ENCODE results near the gene USP20. TPM values are rescaled to one million over a fixed set of nuclear protein-coding genes. Genes with fewer than 3 reads are reported as not detected.
A peak's percentile ranks its signal among the peaks of the same experiment; 100 is the strongest.
"Not testable (repeated sequence)": the region's sequence is repeated elsewhere in the genome, so short reads cannot be mapped to it uniquely, and the experiment has no call there.

Gene USP20
- total RNA-seq, 8 experiments from 2014 or later = 15.3 to 24.8 (median 20.7) TPM

DNA sequence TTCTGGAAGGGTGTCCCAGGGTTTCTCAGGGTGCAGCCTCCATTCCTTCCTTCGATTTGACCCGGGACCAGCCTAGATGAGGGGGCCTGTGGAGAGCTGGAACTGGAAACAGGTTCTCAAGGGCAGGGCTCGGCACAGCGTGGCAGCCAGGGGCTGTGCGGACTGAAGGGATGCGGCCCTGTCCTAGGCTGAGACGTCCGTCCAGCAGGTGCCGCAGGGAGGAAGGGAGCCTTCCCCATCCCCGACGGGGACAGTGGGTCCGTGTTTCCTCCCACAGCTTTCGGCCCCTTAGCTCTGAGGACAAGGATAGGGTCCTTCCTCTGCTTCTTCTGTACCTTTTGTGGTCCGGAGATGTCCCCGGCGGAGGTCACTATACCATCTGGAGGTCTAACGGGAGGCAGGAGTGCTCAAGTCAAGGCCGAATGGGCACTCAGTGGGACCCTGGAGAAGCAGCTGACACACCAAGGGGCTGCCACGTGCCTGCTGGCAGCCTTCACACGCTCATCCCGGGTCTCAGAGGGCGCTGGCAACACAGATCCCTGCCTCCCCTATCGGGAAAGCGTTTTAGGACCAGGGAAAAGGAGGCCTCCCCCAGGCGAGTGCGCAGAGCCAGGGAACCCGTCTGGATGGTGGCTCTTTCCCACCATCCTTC is 49.9 kb downstream of the USP20 start:
- 0 to 91% (median 41%) methylated on average over 1 to 7 of the region's 27 CpGs; no CpG with 5 or more reads in 6 of the 10 experiments for WGBS, 10 experiments
- ATAC-seq (replicated peaks in 6 of 8) = peak; percentile 2 to 32 (median 6)
- H3K4me1 ChIP-seq (replicated peaks in 1 of 2) = peaks cover 26 to 27% of the 10 kb centered on the region in 2 donors
- in situ Hi-C loops (cut with MboI; ENCODE audit: low pct_unique_long_range_greater_than_20kb in 2 of 9, low sequenced_read_pairs in 9 of 9, unreplicated experiment in 9 of 9) = loop anchor here in 1 of 9 experiments (25.0 kb wide), 1 partner anchor 177 kb away; the partner anchor contains the start of gene GPR107
- peak overlapping the region in 1 of 2 donors; percentile 3 for H3K27ac ChIP-seq
- H3K4me3 ChIP-seq = no peak overlapping the region

DNA sequence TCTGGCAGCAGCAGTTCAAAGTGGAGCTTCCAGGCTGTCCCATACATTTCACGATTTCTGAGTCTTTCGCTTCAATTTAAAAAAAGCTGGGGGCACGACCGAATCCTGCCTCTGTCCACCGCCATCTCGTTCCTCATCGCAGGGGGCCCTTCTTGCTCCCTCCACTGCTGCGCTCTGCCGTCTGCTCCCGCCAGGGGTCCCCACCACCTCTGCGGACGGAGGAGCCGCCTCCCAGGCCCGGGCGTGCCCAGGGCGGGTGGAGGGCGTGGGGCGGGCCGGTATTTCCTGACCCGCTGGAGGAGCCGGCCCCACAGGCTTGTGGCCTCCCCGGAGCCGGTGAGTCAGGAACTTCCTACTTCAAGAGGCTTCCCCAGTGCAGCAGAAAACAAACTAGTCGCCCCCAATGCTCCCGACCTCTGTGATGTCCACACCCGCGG is 50.4 kb downstream of the USP20 start:
- in situ Hi-C loops (cut with MboI; ENCODE audit: low pct_unique_long_range_greater_than_20kb in 2 of 9, low sequenced_read_pairs in 9 of 9, unreplicated experiment in 9 of 9) = loop anchor here in 1 of 9 experiments (25.0 kb wide), 1 partner anchor 177 kb away; the partner anchor contains the start of gene GPR107
- peak; percentile 77 to 92 (median 82) for ATAC-seq (replicated peaks in 6 of 8)
- no peak overlapping the region for H3K4me3 ChIP-seq

DNA sequence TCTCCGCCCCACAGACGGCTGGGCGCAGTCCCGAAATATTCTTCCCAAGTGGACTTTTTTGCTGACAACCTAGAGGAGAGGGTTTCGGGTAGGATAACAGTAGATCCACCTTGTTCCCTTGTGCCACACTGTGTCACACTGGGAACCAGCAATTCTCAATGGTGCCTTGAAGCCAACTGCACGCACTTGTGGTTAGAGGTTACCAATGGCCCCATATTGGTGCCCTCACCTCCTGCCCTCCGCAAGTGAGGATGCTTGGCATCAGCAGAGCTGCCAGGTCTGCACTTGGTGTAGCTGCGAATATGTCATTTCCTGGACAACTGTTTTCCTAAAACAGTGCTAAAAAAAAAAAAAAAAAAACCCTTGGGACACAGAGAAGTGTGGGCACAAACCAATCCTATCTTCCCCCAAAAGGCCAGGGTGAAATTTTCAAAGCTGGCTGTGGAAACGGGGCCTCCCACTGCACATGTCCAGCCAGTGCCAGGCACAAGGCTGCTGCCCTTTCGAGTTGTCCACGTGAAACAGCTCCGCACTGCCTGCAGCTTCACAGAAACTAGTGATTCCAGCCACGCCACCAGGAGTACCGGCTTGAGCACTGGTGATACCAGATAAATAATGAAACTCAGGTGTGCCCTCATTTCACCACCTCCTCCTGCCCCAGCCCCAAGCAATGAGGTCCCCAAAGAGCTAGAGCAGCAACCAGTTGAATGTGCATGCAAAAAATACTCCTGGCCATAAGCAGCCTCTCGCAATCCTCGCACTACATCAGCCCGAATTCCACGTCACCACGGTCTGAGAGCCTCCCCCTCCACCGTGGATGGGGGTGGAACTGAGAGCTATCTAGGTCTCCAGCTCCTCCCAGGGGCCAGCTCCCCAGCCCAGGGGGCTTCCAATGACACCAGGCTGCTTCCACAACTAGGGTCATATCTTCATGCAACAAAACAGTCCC is 51.2 kb downstream of the USP20 start:
- WGBS, 10 experiments = 47 to 96% (median 79%) methylated on average over 3 to 8 of the region's 20 CpGs; no CpG with 5 or more reads in 4 of the 10 experiments
- Histone ChIP-seq H3K4me3 (no peak overlapping the region), H3K27ac (no peak overlapping the region), H3K4me1 (replicated peaks in 1 of 2) (peaks cover 31 to 35% of the 10 kb centered on the region in 2 donors)
- no peak for ATAC-seq (replicated peaks in 6 of 8)
- in situ Hi-C loops (cut with MboI; ENCODE audit: low pct_unique_long_range_greater_than_20kb in 2 of 9, low sequenced_read_pairs in 9 of 9, unreplicated experiment in 9 of 9) = loop anchor here in 1 of 9 experiments (25.0 kb wide), 1 partner anchor 176 kb away; the partner anchor contains the start of gene GPR107

More for the DNA sequence above, 50.4 kb downstream of the USP20 start:
- peaks cover 27 to 29% of the 10 kb centered on the region in 2 donors for H3K4me1 ChIP-seq (replicated peaks in 1 of 2)
- H3K27ac ChIP-seq = peak overlapping the region in 1 of 2 donors; percentile 3
- WGBS, 10 experiments = 0% methylated on average over 1 of the region's 27 CpGs; no CpG with 5 or more reads in 9 of the 10 experiments

DNA sequence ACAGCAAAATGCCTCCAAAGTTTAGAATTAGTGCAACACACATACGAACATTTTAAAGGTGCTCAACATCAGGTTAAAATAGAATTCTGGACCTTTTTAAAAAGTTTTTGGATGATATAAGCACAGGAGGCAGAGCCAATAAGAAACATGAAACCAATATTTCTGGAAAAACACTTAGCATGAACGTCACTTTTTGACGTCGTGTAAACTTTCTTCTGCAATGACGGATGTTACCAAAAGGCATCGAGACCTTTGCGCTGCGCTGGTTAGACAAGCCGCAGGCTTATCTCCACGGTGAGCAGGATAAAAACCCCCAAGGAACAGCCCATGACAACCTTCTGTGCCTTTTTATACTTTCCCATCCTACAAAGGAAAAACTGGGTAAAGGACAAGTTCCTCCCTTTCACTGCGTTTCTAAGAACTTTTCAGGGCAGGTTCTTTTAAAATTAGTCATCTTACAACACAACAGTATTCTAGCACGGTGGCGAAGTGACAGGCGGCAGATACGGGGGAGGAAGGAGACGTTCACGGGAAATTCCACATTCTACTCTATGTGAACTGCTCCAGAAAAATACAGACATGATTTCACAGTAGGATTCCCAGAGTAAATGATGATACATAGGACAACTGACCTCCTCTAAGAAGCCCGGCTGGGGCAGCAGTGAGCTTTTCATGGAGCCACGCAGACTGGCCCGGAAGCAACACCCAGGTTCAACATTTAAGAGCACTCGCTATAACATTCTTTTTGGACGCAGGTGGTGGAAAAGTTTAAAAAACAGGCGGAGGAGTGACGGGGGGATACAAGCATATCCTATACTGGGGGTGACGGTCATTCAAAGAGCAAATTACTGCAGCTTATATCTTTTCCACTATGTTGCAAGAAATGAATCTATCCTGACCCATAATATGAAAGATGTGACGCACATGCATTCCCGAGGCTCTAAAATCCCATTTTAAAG is 52.4 kb downstream of the USP20 start:
- ATAC-seq (replicated peaks in 6 of 8) = no peak
- Histone ChIP-seq H3K27ac (no peak overlapping the region), H3K4me1 (replicated peaks in 1 of 2) (peaks cover 35% of the 10 kb centered on the region in 2 donors), H3K4me3 (no peak overlapping the region)
- in situ Hi-C loops (cut with MboI; ENCODE audit: low pct_unique_long_range_greater_than_20kb in 2 of 9, low sequenced_read_pairs in 9 of 9, unreplicated experiment in 9 of 9) = loop anchor here in 1 of 9 experiments (25.0 kb wide), 1 partner anchor 175 kb away; the partner anchor contains the start of gene GPR107
- 50 to 83% (median 74%) methylated on average over 1 to 25 of the region's 27 CpGs for WGBS, 10 experiments

DNA sequence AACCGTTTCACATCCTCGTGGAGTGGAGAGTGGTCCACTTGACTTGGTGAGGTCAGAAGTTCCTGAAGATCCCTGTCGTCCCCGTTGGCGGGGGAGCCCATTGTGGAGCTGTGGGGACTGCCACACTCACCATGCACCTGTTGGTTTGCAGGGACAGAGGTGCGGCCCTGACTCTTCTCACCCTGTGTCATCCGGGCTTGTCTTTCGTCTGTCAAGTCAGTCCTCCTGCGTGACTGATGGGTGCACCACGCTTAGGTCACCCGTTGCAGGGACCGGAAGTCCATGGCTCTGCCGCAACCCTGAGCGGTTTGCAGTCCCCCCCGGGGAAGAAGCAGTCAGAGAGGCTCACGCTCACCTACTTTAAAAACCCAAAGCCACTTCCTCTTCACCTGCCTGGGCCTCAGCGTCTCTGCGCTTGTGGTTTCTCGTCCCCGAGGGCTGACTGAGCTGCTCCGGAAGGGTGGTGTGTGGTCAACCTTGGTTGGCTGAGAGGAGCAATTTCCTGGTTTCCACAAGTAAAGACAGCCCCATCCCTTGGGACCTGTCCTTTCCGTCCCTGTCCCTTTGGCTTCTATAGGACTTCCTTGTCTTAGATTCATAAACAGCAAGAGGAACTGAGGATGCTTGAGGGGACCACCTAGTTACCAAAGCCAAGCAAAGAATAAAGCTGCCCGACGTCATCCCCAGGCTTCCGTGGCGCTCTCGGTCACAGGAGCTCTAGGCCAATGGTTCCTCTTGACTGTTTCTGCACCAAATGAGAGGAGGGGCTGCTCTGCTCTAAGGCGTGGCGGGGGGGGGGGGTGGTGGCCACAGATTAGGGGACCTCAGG is 53.2 kb downstream of the USP20 start:
- in situ Hi-C loops (cut with MboI; ENCODE audit: low pct_unique_long_range_greater_than_20kb in 2 of 9, low sequenced_read_pairs in 9 of 9, unreplicated experiment in 9 of 9) = loop anchor here in 1 of 9 experiments (25.0 kb wide), 1 partner anchor 174 kb away; the partner anchor contains the start of gene GPR107
- whole genome bisulfite sequencing, 10 experiments = 85 to 100% (median 90%) methylated on average over 2 to 19 of the region's 29 CpGs; no CpG with 5 or more reads in 3 of the 10 experiments
- Histone ChIP-seq H3K27ac (no peak overlapping the region), H3K4me3 (no peak overlapping the region), H3K4me1 (replicated peaks in 1 of 2) (peaks cover 35% of the 10 kb centered on the region in 2 donors)
- no peak for ATAC-seq (replicated peaks in 6 of 8)

DNA sequence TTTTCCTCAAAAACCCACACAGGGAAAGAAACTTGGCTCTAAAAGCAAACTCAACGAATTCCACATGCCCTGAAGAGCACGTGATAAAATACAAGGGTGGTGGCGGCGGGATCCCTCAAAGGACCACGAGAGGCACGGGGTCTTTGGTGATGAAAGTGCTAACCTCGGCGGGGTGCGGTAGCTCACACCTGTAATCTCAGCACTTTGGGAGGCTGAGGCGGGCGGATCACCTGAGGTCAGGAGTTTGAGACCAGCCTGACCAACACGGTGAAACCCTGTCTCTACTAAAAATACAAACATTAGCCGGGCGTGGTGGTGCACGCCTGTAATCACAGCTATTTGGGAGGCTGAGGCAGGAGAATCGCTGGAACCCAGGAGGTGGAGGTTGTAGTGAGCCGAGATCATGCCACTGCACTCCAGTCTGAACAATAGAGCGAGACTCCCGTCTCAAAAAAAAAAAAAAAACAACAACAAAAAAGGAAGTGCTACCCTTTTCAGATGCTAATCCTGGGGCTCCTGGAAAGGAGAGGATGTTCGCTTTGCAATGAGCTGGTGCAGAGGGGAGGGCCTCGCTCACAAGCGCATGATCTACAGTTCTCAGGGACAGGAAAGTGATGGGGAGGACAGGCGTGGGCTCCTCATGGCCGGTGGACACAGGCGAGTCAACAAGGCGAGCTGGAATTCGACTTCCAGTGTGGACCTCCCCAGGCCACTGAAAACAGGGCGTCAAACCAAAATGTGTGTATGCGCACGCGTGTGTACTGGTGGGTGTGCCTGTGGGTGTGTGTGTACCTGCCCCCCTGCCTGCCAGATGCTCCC is 54.1 kb downstream of the USP20 start:
- Histone ChIP-seq H3K4me3 (no peak overlapping the region), H3K27ac (peak overlapping the region in 1 of 2 donors; percentile 38), H3K4me1 (replicated peaks in 1 of 2) (peaks cover 30 to 31% of the 10 kb centered on the region in 2 donors)
- in situ Hi-C loops (cut with MboI; ENCODE audit: low pct_unique_long_range_greater_than_20kb in 2 of 9, low sequenced_read_pairs in 9 of 9, unreplicated experiment in 9 of 9) = loop anchor here in 1 of 9 experiments (25.0 kb wide), 1 partner anchor 173 kb away; the partner anchor contains the start of gene GPR107
- ATAC-seq (replicated peaks in 6 of 8) = peak in 4 of 8 experiments; percentile 5 to 37 (median 31)
- WGBS, 10 experiments = 56 to 100% (median 75%) methylated on average over 1 to 9 of the region's 31 CpGs; no CpG with 5 or more reads in 6 of the 10 experiments

DNA sequence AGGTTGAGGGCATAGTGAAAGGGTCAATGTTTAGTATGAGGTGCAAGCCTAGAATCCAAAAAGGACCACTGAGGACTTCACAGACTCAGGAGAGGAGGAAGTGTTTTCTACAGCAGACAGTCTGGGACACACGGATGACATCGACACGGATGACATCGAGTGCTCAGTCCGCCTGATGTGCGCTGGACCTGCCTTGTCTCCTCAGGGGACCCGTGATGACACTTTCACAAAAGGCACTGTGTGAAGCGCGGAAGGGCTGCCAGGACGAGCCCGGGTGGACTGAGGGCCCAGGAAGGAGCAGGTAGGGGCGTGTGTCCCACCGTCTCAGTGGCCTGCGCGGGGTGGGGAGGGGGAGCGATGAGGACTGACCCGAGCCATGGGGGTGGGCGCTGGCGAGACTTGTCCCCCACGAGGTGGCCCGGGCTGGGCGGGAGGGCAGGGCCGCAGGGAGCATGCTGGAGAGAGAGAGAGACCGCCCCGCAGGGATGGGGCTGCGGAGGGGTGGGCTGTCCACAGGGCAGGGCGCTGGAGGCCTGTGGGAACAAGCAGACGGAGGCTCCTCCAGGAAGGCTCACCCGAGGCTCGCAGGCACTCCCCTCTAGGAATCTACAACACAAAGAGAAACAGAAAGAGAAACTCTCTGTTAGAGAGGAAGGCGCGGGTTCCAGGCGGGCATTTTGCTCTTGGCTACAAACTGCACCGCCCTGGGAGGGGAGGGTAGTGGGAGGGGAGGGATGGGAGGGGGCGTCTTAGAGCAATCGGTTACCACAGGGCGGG is 54.9 kb downstream of the USP20 start:
- Histone ChIP-seq H3K4me3 (no peak overlapping the region), H3K27ac (peak overlapping the region; percentile 8 to 38), H3K4me1 (replicated peaks in 1 of 2) (peaks cover 24% of the 10 kb centered on the region in 2 donors)
- in situ Hi-C loops (cut with MboI; ENCODE audit: low pct_unique_long_range_greater_than_20kb in 2 of 9, low sequenced_read_pairs in 9 of 9, unreplicated experiment in 9 of 9) = loop anchor here in 1 of 9 experiments (25.0 kb wide), 1 partner anchor 172 kb away; the partner anchor contains the start of gene GPR107
- 40% methylated on average over 3 of the region's 37 CpGs; no CpG with 5 or more reads in 9 of the 10 experiments for WGBS, 10 experiments
- peak in 5 of 8 experiments; percentile 6 to 61 (median 48) for ATAC-seq (replicated peaks in 6 of 8)

DNA sequence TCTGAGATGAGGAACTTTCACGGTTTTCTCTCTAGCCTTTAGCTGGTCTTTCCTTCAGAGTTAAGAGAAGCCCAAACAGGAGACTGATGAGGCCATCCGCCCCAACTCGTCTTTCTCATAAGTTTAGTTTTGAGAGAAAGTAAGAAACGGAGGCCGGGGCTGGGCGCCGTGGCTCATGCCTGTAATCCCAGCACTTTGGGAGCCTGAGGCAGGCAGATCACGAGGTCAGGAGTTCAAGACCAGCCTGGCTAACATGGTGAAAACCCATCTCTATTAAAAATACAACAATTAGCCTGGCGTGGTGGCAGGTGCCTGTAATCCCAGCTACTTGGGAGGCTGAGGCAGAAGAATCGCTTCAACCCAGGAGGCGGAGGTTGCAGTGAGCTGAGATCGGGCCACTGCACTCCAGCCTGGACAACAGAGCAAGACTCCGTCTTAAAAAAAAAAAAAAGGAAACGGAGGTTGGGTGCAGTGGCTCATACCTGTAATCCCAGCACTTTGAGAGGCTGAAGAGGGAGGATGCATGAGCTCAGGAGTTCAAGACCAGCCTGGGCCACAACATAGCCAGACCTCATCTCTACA is 55.6 kb downstream of the USP20 start:
- in situ Hi-C loops (cut with MboI; ENCODE audit: low pct_unique_long_range_greater_than_20kb in 2 of 9, low sequenced_read_pairs in 9 of 9, unreplicated experiment in 9 of 9) = loop anchor here in 1 of 9 experiments (25.0 kb wide), 1 partner anchor 171 kb away; the partner anchor contains the start of gene GPR107
- Histone ChIP-seq H3K27ac (peak overlapping the region; percentile 8 to 41), H3K4me1 (replicated peaks in 1 of 2) (peaks cover 19% of the 10 kb centered on the region in 2 donors)
- H3K4me3 ChIP-seq; ATAC-seq (replicated peaks in 6 of 8): not testable (repeated sequence)
- WGBS, 10 experiments = 85 to 100% (median 90%) methylated on average over 2 to 9 of the region's 14 CpGs; no CpG with 5 or more reads in 4 of the 10 experiments

DNA sequence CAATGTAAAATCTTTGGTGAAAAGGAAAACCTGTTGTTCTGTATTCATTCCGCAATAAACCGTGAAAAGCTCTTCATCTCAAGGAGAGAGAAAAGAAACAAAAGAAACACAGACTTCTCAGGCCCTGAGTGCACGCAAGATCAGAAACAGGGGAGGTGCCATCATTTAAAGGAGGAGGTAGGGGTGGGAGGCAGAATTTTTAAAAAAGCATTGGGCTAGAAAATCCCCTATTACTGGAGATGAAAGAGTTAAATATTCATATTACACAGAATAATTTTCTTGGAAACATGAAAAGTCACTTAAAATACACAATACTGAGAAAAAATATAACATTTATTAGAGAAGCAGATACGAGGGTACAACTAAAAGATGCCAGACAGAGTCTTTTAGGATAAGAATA is 56.3 kb downstream of the USP20 start:
- H3K4me1 ChIP-seq (replicated peaks in 1 of 2) = peaks cover 14 to 15% of the 10 kb centered on the region in 2 donors
- in situ Hi-C loops (cut with MboI; ENCODE audit: low pct_unique_long_range_greater_than_20kb in 2 of 9, low sequenced_read_pairs in 9 of 9, unreplicated experiment in 9 of 9) = loop anchor here in 1 of 9 experiments (25.0 kb wide), 1 partner anchor 171 kb away; the partner anchor contains the start of gene GPR107
- H3K27ac ChIP-seq = peak overlapping the region in 1 of 2 donors; percentile 41
- no peak overlapping the region for H3K4me3 ChIP-seq
- no peak for ATAC-seq (replicated peaks in 6 of 8)
- 33 to 100% (median 59%) methylated on average over 2 to 4 of the region's 4 CpGs; no CpG with 5 or more reads in 1 of the 10 experiments for whole genome bisulfite sequencing, 10 experiments

Data from motor neuron (in vitro differentiated cells).